ENCODE measurements around the gene EPB41. TPM values are rescaled to one million over a fixed set of nuclear protein-coding genes. Genes with fewer than 3 reads are reported as not detected.
"Not testable (repeated sequence)": the region's sequence is repeated elsewhere in the genome, so short reads cannot be mapped to it uniquely, and the experiment has no call there.

EPB41 gene
- polyA plus RNA-seq, 5 donors: 36.5 to 53.0 (median 46.3) TPM

DNA sequence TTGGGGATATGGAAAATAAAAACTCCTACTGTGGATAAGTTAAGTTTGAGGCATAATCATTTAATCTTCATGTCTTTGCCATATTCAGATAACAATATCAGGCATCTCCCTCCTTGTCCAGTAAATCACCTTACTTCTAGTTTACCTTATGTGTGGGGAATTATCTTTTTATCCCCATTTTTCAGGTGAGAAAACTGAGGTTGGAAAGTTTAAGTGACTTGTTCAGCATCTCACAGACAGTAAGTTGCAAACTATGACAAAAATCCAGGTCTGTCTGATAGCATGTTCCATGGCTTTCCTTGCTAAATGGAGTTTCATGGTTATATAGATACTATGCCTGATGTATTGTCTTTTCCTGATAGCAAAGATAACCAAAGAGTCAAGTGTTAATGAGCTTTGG, 129.6 kb downstream of the EPB41 start:
- DNase-seq: no peak

DNA sequence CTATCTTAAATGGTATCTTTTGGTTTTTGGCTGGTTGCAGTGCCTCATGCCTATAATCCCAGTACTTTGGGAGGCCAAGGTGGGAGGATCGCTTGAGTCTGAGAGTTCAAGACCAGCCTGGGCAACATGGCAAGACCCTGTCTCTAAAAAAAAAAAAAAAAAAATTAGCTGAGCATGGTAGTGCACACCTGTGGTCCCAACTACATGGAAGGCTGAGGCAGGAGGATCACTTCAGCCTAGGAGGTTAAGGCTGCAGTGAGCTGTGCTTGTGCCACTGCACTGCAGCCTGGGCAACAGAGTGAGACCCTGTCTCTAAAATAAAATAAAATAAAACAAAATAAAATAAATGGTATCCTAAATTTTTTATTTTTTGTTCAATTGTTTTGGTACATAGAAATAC, 131.3 kb downstream of the EPB41 start:
- not testable (repeated sequence) for DNase-seq

DNA sequence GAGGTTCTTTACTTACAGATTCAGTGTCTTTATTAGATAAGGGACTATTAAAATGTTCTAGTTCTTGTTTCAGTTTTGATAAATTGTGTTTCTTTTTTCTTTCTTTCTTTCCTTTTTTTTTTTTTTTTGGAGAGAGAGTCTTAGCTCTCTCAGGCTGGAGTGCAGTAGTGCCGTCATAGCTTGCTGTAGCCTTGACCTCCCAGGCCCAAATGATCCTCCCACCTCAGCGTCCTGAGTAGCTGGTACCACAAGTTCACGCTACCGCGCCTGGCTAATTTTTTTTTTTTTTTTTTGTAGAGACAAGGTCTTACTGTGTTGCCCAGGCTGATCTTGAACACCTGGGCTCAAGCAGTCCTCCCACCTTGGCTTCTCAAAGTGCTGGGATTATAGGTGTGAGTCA, 132.8 kb downstream of the EPB41 start:
- DNase-seq: no peak

DNA sequence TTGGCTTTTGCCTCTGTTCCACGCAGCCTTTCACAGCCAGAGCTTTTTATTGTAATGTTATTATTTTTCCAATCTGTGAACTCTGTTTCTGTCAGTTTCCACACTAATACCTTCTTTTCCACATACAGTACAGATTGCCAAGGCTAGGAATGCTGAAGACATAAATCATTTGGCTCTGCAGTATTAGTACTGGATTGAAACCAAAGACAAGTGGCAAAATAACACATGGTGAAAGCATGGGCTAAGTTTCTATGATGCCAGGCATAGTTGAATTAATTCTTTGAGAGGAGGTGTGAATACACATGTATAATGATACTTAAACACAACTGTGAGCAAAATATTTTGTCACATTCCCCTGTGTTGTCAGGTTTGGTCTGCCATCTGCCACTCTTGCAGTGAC, 135.8 kb downstream of the EPB41 start:
- DNase-seq: no peak

DNA sequence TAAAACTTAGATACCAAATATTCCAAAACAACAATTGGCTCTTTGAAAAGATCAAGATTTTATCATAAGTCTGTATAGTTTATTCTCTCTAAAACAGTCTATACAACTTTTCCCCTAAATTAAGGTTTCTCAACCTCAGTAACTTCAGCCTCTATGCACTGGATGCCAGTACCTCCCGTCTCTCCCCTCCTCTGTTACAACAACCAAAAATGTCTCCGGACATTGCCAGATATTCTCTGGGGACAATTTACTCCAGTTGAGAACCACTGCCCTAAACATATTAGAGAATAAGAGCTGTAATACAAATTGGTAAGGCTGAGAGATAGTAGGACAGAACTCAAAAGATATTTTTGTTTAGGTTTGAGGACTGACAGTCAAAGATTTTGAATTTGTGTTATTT, 137.7 kb downstream of the EPB41 start:
- DNase-seq: no peak

DNA sequence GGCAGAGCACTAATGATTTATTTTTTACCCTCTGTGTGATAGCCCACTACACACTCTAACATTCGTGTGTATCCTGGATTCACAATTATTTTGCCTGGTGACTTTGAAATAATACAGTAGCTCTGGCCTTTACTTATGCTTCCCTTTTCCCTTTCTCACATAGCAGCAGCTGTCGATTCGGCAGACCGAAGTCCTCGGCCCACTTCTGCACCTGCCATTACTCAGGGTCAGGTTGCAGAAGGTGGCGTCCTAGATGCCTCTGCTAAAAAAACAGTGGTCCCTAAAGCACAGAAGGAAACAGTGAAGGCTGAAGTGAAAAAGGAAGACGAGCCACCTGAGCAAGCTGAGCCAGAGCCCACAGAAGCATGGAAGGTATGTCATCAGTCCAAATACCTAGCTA, 138.6 kb downstream of the EPB41 start:
- DNase-seq: no peak

DNA sequence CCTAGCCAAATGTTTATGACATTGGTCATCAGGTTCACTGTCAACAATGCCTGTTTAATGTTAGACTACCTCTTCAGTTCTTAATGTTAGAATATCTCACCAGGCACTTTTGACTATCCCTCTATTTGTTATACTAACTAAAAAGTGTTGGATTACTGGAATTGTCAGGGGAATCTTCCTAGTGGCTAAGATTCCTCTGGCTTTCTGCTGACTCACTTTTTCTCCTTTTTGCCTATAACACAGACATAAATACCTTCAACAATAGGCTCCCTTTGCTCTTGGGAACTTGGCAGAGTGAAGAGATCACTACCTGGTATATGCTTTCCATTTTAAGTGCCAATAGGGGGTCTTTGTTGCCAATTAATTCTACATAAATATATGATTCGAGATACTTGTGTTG, 140.8 kb downstream of the EPB41 start:
- no peak for DNase-seq

DNA sequence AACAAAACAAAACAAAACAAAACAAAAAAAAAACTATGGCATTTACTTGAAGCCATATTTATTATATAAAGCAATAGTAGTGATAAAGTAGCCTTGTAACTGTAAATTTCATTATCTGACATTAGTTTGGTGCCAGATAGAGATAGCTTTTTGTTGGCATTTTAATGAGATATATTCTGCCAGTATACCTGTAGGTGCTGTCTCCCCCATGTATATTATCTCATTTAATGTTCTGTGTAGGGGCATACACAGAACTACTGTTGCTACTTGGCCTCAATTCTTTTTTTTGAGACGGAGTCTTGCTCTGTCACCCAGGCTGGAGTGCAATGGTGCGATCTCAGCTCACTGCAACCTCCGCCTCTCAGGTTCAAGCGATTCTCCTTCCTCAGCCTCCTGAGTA, 141.9 kb downstream of the EPB41 start:
- DNase-seq: no peak

DNA sequence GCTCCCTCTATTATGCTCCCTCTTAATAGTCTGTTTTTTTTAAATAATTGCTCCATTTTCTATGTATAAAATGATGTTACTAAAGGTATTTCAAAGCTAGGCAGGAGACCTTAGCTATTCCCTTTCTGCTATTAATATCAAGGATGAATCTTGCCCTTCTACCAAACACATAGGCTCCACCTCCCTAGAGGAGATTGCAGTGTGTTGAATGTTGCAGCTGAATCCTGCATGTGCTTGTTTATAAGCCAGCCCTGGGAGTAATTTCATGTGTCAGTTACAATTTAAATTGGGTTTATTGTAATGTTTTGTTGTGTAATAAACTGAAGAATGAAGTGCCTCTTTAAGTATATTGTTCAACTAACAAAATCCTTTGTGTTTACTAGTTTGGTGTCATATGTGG, 143.3 kb downstream of the EPB41 start:
- no peak for DNase-seq

DNA sequence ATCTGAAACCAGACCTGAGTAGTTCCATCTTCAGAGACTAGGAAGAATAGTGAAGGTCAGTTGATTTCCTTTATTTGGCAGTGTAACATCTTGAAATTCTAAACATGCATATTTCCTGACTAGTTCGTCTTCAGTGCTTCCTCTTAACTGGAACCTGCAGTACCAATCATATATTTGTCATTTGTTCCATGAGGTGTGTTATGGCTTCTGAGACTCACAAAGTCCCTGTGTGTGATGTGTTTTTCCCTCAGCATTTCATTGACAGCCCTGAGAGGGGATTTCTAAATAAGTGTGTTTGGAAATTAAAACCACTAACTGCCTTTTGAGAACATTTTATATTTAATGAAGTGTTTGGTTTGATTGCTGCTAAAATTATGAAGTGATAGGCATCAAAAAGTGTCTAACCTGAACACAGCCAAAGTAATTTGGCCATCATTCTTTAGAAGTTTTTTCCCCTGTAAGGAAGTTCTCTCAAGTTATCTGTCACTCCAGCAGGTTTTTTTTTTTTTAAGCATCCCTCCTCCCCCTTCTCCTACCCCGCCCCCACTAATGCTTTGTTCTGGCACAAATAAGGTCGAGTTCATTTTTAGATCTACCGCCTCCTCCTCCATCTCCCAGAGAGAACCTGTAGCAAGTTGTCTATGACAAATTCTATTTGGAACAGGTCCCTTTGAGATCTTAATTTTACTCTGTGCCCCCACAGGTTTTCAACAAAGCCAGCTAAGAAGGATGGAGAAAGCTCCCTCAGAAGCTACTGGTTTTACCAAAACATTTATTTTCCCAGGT, 148.0 kb downstream of the EPB41 start:
- DNase-seq: no peak

DNA sequence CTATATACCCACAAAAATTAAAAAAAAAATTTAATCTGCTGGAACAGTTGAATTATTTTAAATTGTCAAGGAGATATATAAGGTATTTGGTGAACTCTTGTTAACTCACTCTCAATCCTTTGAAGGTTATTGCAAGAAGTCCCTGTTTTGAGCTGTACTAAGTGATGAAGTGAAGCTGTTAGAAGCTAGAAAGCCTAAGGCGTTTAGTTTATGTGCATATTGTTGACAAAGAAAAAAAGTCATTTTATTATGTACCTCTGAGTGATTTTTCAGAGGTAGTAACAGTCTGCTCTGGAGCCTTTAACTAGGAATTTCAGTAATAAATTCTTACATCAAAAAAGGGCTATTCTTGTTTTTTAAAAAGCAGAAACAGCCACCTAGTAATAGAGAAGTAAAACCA, 149.7 kb downstream of the EPB41 start:
- DNase-seq: no peak

DNA sequence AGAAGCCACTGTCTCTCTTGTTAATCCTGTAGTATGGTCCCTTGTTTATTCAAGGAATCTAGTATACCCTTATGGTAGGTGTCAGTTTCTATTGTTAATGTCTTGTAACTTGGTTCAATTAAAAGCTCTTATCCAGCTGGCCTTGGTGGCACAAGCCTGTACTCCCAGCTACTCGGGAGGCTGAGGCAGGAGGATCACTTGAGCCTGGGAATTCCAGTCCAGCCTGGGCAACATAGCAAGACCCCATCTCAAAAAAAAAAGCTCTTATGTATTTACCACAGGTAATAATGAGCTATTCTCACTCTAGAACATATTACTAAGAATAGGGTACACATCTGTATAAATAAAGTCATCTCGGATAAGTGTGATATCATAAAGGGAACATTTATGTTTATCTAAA, 162.8 kb downstream of the EPB41 start:
- no peak for DNase-seq

DNA sequence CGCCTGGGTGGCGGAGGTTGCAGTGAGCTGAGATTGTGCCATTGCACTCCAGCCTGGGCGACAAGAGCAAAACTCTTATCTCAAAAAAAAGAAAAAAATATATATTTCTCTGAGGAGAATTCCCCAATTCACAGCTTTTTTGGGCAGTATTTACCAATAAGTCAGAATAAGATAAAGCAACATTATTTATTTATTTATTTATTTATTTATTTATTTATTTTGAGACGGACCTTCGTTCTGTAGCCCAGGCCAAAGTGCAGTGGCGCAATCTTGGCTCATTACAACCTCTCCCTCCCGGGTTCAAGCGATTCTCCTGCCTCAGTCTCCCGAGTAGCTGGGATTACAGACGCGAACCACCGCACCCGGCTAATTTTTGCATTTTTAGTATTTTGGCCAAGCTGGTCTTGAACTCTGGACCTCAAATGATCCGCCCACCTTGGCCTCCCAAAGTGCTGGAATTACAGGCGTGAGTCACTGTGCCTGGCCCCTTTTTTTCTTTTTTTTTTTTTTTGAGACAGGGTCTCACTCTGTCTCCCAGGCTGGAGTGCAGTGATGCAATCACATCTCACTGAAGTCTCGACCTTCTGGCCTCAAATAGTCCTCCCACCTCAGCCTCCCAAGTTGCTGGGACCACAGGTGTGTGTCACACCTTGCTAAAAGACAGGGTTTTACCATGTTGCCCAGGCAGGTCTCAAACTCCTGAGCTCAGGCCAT, 165.7 kb downstream of the EPB41 start:
- not testable (repeated sequence) for DNase-seq

DNA sequence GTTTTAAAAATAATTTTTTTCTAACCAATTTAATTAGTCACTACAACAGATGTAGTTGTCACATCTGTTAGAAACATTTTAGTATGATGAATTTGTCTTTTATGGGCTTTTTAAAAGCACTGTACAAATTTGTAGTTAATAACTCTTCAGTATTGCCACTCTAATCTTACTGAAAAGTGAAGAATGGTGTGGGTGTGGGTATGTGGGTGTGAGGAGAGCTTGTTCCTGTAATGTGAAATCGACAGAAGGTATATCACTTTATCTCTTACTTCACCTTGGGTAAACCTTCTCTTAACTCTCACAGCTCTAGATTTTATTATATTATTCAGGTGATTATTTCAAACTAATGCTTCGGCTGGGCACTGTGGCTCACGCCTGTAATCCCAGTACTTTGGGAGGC, 166.8 kb downstream of the EPB41 start:
- DNase-seq: no peak

DNA sequence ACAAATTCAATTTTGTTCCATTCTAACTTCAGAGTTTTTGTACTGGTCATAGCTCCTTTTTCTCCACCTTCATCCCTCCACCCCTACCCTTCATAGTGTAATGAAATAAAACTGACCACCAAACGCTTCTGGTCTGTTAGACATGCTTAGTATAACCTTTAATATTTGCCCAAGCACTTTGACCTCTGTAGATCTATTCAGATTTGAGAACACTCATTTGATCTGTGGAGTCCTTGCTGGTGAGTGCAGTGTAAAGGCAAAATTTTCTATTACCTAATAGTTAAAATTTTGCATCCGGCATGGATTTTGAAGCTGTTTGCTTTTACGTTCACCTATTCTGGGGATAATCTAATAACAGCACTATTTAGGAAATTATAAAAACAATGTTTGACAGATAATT, 168.2 kb downstream of the EPB41 start:
- DNase-seq: no peak

DNA sequence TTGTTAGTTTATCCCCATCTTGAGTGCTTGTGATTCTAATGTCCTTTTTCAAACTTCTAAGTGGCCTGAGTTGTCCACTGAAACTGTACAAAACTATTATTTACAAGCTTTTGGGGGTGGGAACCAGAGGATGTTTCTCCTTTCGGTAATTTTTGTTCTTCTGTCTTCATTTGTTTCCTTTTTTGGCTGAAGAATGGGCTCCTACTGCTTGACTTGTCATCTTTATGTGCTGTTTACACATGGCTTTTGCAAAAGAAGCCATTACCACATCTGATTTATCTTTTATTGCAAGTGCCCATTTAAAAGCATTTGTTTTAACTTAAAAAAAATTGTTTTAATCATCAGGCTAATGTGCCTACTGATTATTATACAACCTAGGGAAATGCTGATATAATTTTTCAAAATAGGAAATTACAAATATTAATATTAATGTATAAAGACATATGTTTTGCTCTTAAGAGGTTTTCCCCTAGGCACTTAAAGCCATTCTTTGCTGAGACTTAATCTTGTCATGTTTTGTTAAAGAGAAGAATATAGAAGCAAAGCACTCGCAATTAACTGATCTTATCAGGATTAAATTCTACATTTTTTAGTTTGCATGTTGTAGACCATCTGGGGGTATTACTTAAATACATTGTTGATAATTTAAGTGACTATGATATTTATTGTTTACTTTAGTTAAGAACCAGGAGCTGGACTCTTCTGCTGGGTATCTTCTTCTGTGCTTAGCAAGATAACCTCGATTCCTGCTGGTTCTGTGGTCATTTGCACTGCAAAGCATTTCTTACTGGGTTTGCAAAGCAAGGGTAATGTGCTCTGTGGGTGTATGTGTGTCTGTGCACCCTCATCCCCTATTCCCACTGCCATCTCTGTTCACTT, 169.2 kb downstream of the EPB41 start:
- DNase-seq: no peak

DNA sequence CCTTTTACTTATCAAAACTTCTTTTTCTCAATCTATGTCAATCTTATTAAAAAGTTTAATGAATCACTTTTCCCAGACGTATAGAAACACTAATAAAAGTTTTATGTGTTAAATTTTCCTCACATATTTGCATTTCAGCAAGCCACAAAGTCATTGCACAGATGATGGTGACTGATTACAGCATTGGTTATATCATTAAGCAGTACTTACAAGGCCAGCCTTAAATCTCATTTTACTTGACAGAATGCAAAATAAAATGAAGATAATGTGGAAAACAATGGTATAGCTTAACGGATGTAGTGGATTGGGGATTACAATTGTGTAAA, 169.8 kb downstream of the EPB41 start:
- DNase-seq: no peak

DNA sequence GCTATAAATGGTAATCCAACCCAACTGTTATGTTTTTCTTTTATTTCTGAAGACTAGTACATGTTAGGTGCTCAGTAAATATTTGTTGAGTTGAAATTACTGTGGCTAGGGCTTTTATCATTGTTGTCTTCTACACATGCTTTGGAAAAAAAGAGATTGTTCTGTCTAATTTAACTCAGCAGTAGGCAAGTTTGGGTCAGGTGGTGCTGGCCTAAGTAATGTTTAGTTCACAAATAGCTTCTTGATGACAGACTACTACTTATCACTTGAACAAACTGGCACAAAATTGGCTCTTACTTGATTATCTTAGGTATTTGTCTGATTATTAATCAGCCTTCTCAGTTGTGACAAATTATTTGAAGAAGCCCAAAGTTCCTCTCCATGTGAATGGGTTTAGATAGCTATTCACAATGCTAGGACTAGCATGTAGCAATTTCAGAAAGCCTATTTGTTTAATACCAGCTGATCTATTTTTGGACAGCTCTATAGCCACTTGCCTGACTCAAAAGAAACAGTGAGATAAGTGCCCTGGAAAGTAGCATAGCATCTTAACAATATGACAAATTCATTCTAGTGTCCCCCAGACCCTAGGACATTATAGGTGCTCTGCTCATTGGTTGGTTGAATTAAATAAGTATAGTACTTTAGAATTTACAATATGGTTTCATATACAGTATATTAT, 176.7 kb downstream of the EPB41 start:
- no peak for DNase-seq

DNA sequence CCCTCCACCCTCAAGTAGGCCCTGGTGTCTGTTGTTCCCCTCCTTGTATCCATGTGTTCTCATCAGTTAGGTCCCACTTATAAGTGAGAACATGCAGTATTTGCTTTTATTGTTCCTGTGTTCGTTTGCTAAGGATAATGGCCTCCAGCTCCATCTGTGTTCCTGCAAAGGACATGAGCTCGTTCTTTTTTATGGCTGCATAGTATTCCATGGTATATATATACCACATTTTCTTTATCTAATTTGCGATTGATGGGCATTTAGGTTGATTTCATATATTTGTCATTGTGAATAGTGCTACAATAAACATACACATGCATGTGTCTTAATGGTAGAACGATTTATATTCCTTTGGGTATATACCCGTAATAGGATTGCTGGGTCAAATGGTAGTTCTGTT, 178.3 kb downstream of the EPB41 start:
- DNase-seq: not testable (repeated sequence)

DNA sequence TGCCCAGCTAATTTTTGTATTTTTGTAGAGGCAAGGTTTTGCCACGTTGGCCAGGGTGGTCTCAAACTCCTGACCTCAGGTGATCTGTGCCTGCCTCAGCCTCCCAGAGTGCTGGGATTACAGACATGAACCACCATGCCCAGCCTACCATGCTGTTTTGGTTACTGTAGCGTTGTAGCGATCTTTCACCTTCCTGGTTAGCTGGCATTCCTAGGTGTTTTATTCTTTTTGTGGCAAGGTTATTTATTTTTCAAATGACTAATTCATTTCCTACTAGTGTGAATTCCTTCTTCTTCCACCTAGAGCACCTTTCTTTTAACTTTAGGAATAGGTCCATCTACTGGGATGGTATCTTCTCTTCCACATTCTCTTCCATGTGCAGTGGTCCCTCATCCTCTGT, 180.1 kb downstream of the EPB41 start:
- no peak for DNase-seq

DNA sequence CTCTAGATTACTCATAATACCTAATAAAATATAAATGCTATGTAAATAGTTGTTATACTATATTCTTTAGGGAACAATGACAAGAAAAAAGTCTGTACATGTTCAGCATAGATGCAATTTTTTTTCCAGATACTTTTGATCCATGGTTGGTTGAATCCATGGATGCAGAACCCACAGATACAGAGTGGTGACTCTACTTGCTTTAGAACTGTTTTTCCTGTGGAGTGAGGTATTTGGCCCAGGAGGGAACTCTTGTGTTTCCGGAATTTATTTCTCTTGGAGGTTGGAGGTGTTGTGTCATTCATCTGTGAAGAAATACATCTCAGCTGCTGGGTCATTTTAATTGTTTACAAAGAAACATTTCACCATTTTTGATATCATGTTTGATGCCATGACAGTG, 180.6 kb downstream of the EPB41 start:
- DNase-seq: no peak

DNA sequence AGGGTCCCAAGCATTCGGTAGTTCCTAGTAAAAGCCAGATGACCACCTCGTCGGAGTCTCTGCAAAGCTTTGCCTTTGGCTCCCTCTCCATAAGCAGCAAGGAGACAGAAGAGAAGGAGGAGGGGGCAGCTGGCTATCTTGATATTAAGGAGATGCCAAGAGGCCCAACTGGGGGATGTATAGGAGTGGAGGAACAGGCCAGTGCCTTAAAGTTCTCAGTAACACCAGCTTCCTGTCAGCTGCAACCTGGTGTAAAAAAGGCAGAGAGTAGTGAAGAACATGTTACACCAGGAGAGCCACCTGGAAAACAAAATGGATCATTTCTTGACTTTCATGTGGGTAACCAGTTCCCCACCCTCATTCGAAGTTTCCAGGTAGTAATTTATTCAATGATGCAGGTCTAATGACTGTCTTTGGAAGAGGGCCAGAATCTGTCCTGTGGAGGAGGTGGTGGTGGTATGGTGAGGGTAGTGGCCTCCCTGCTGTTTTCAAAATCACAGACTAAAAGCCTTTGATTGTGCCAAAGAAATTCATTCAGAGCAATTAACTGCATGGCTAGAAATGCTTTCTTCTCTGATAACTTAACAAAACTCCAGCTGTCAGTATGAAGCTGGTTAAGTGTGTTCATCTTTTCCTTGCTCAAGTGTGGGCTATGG, 182.0 kb downstream of the EPB41 start:
- no peak for DNase-seq
